GM10248 (cell line): ENCODE results near the gene VCL.
A peak's percentile ranks its signal among the peaks of the same experiment; 100 is the strongest.

ENCODE experiments used
- CTCF ChIA-PET: fragments of 300-600 bp; sonication (Branson Sonifier 250); formaldehyde crosslinking; extraction: SDS; loops from one replicate; lab custom pipeline; 2021; ENCODE audit warnings: antibody characterized with exemption; lab: Yijun Ruan, JAX
- POLR2A ChIA-PET: fragments of 350-650 bp; sonication (Branson Sonifier 250); formaldehyde crosslinking; extraction: SDS; loops from one replicate; lab custom pipeline; 2020; ENCODE audit warnings: antibody characterized with exemption; lab: Yijun Ruan, JAX
- DNase-seq: peaks from one replicate; pipeline ENCODE4 v3.0.0; 2012; ENCODE audit errors: extremely low spot score
- CTCF ChIP-seq: IDR thresholded peaks from 2 replicates; pipeline ENCODE4 v1.5.1; 2012; ENCODE audit warnings: mild to moderate bottlenecking, low read depth; ENCODE audit errors: extremely low read depth, missing control alignments, control extremely low read depth

Gene VCL

DNA sequence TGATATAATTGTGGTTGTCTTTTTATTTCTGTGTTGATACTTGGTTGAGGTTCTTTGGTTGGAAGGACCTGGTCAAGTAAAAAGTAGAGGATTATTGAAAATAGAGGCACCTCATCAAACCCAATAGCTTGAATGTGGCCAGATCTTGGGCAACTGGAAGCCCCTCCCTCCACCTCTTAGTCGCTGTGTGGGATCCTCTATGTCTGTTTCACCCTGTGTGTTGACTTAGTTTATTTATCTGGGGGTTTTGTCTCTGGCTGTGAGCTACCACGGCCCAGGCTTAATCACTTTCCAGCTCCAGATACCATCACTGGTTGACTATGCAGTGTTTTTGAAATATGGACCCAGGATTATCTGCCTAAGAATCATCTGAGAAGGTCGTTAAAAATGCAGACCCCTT, 94.5 kb downstream of the VCL start:
- ChIA-PET CTCF (interaction anchor here (1.1 to 7.7 kb wide), 7 partner anchors 7 to 151 kb away, joined by 3 to 61 read pairs (median 6); no protein-coding TSS in a partner anchor), POLR2A (no interaction called here)
- TF ChIP-seq CTCF: no peak

DNA sequence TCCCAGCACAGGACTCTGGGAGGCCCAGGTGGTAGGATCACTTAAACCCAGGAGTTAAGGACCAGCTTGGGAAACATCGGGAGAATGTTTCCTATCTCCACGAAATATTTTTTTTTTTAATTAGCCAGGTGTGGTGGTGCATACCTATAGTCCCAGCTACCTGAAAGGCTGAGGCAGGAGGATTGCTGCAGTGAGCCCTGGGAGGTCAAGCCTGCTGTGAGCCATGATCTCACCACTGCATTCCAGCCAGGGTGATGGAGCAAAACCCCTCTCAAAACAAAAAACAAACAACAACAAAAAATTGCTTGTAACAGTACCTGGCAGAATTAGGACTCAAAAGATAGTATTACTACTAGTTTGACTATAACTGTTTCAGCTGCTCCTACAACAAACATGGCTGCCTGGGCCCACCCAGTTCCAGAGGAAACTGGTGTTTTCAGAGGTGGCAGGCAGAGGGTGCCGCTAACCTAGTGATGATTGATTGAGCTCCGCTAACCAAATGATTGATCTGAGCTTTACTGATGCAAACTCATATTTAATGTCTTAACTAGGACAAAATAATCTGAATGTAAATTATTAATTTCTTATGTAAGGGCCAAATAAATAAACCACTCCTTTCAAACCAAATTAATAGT, 95.7 kb downstream of the VCL start:
- TF ChIP-seq CTCF: no peak
- POLR2A ChIA-PET: interaction anchor here (0.6 kb wide), 1 partner anchor 50 kb away, joined by 4 read pairs; no protein-coding TSS in a partner anchor
- DNase-seq: no peak
- CTCF ChIA-PET: interaction anchor here (1.2 to 7.7 kb wide), 9 partner anchors 10 to 244 kb away, joined by 3 to 61 read pairs (median 3); no protein-coding TSS in a partner anchor

More for the DNA sequence above, 94.5 kb downstream of the VCL start:
- no peak for DNase-seq

GRCh38 chr10:74094231-74094630, 96.3 kb downstream of the VCL start:
- TF ChIP-seq CTCF: no peak
- ChIA-PET POLR2A (no interaction called here), CTCF (interaction anchor here (1.0 to 7.7 kb wide), 9 partner anchors 9 to 244 kb away, joined by 3 to 61 read pairs (median 4); no protein-coding TSS in a partner anchor)
- DNase-seq: no peak

DNA sequence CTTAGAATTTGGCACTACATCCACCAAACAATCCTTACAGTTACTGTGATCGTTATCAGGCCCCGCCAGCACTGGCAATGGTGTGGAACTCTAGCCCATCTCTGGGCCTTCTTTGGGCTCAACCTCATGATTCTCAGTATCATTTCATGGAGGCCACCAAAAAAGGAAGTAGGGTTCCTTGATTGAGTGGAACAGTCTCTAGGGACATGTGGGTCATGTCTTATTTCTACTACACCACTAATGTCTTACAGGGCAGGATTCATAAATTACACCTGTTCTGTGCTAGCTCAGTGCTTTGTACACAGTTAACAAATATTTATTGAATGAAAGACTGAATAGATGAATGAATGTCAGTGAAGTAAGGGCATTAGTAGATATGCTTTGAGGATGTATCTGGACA, 98.9 kb downstream of the VCL start:
- CTCF ChIA-PET: interaction anchor here (0.6 to 7.7 kb wide), 5 partner anchors 11 to 209 kb away, joined by 3 to 61 read pairs (median 3); no protein-coding TSS in a partner anchor
- POLR2A ChIA-PET: no interaction called here
- TF ChIP-seq CTCF: no peak
- DNase-seq: peak; percentile 75

DNA sequence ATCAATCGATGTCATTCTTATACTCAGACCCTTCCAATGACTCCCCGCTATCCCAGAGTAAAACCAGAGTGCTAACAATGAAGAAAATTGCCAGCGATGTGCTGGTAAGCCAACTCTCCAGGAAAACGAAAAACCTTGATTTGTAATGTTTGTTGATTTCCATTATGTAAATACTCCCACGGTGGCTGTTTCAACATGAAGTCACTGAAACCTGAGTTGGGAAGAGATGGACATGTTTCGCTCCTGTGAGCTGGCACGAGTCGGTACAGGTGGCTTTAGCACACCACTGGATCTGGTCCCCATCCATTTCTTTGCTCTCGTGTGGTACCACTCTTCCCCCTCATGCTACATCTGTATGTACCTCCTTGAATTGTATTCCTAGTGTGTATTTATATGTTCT, 99.9 kb downstream of the VCL start:
- CTCF ChIA-PET: interaction anchor here (1.4 to 8.8 kb wide), 3 partner anchors 10 to 210 kb away, joined by 5 to 65 read pairs (median 26); no protein-coding TSS in a partner anchor
- no peak for TF ChIP-seq CTCF
- DNase-seq: no peak
- POLR2A ChIA-PET: no interaction called here

DNA sequence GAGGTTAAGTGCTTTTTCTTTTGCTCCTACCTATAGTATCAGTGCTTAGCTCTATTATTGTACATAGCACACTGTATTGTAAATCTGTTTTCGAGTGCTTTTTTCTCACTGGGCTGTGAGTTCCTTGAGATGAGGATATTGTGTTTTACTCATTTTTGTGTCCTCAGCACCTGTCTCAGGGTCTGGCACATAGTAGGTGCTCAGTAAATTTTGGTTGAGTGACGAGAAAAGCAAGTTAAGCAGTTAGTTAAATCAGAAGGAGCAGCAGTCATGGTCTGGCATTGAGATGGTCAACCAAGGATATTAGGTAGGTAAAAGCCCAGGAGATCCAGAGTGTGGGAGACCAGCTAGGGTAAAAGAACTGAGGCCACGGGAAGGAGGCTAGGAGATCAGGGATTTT, 101.5 kb downstream of the VCL start:
- ChIA-PET POLR2A (no interaction called here), CTCF (interaction anchor here (0.9 to 8.8 kb wide), 11 partner anchors 8 to 219 kb away, joined by 3 to 65 read pairs (median 6); no protein-coding TSS in a partner anchor)
- DNase-seq: no peak
- no peak for TF ChIP-seq CTCF
